Common myeloid progenitor, CD34-positive (primary cell): ENCODE results near the gene CEACAM1. TPM values are rescaled to one million over a fixed set of nuclear protein-coding genes. Genes with fewer than 3 reads are reported as not detected.

ENCODE experiments used
- CTCF ChIA-PET: fragments of 350-600 bp; sonication (Branson Sonifier 250); formaldehyde crosslinking; loops from one replicate; lab custom pipeline; 2021; ENCODE audit warnings: antibody characterized with exemption; lab: Charles Lee
- POLR2A ChIA-PET: fragments of 350-600 bp; sonication (Branson Sonifier 250); formaldehyde crosslinking; loops from one replicate; lab custom pipeline; 2021; ENCODE audit warnings: antibody characterized with exemption; lab: Charles Lee
- DNase-seq, 3 donors: peaks; one replicate each; pipeline versions ENCODE4 v3.0.0 to v3.0.0-alpha.2; 2013
- H3K27ac ChIP-seq, 2 experiments: 1 replicate in 1 of 2; 2 replicates in 1 of 2; pipeline ENCODE4 v1.7.0; 2013; ENCODE audit warnings: inconsistent platforms in 2 of 2, low read length in 2 of 2, mild to moderate bottlenecking in 2 of 2, low read depth in 1 of 2, moderate library complexity in 1 of 2; ENCODE audit not compliant: severe bottlenecking in 2 of 2, insufficient read depth in 1 of 2, poor library complexity in 1 of 2
- H3K27me3 ChIP-seq, 5 experiments: replicated peaks in 2 of 5; 1 replicate in 3 of 5; 2 replicates in 2 of 5; pipeline versions ENCODE4 v1.6.1 to v1.7.0; 2013; ENCODE audit warnings: low read length in 4 of 5, mild to moderate bottlenecking in 2 of 5, moderate library complexity in 2 of 5, inconsistent platforms in 1 of 5; ENCODE audit not compliant: insufficient read depth in 5 of 5, control insufficient read depth in 4 of 5
- H3K36me3 ChIP-seq, 4 experiments: 1 replicate in 2 of 4; 2 replicates in 2 of 4; pipeline versions ENCODE4 v1.6.1 to v1.7.0; 2013; ENCODE audit warnings: low read length in 3 of 4, control low read depth in 1 of 4, mild to moderate bottlenecking in 1 of 4; ENCODE audit not compliant: control insufficient read depth in 4 of 4, insufficient read depth in 4 of 4
- H3K4me1 ChIP-seq, 4 experiments: 1 replicate in 3 of 4; 2 replicates in 1 of 4; pipeline versions ENCODE4 v1.6.1 to v1.7.1; 2013; ENCODE audit warnings: low read length in 3 of 4, mild to moderate bottlenecking in 3 of 4, control low read depth in 1 of 4, inconsistent platforms in 1 of 4, moderate library complexity in 1 of 4; ENCODE audit not compliant: control insufficient read depth in 4 of 4, insufficient read depth in 4 of 4; ENCODE audit errors: control extremely low read depth in 1 of 4
- H3K4me3 ChIP-seq, 7 experiments: 1 replicate in 4 of 7; 2 replicates in 3 of 7; pipeline versions ENCODE4 v1.5.1 to v1.7.0; 2013; ENCODE audit warnings: mild to moderate bottlenecking in 7 of 7, low read length in 6 of 7, moderate library complexity in 6 of 7, inconsistent platforms in 2 of 7, low read depth in 2 of 7, control low read depth in 1 of 7; ENCODE audit not compliant: insufficient read depth in 4 of 7, control insufficient read depth in 1 of 7; ENCODE audit errors: extremely low read depth in 1 of 7
- H3K9me3 ChIP-seq, 5 experiments: 1 replicate in 4 of 5; 2 replicates in 1 of 5; pipeline versions ENCODE4 v1.6.1 to v1.7.1; 2013; ENCODE audit warnings: low read length in 4 of 5, mild to moderate bottlenecking in 2 of 5, inconsistent platforms in 1 of 5, low read depth in 1 of 5, moderate library complexity in 1 of 5; ENCODE audit not compliant: control insufficient read depth in 4 of 5, insufficient read depth in 2 of 5; ENCODE audit errors: control extremely low read depth in 1 of 5
- WGBS: methylation state at CpG from one replicate; pipeline ENCODE4 v1.1.5; 2013; ENCODE audit not compliant: insufficient coverage; 5-methylcytosine and 5-hydroxymethylcytosine counted together
- polyA plus RNA-seq: library from polyadenylated mRNA; unstranded; fragments of 120-200 nt; gene quantifications from one replicate; pipeline ENCODE4 v1.2.1, GENCODE V29; 2013

Gene CEACAM1
- 2.6 TPM for polyA plus RNA-seq

GRCh38 chr19:42528354-42529247 is at the start of gene CEACAM1:
CEACAM1 (minus strand) TSS chr19:42528481; CDS start chr19:42528374, 107 bp downstream.
- no peak within 1 kb of the TSS for H3K27ac ChIP-seq
- no peaks in the 10 kb centered on the region for H3K36me3 ChIP-seq
- ChIA-PET CTCF (interaction anchor here (0.5 to 7.2 kb wide), 16 partner anchors 11 to 90 kb away, joined by 3 to 81 read pairs (median 4); no protein-coding TSS in a partner anchor), POLR2A (interaction anchor here (1.6 kb wide), 1 partner anchor 78 kb away, joined by 6 read pairs; no protein-coding TSS in a partner anchor)
- H3K9me3 ChIP-seq, result no peaks in the 10 kb centered on the region
- peaks cover 9 to 33% (median 23%) of the 10 kb centered on the region in 4 experiments for H3K4me1 ChIP-seq
- DNase-seq, result peak; percentile 19 to 51 (median 44)
- H3K27me3 ChIP-seq, result no peaks in the 10 kb centered on the region
- H3K4me3 ChIP-seq, result peak within 1 kb of the TSS in 6 of 7 experiments; percentile 5 to 67 (median 42)
- 38% methylated on average over 5 of the region's 7 CpGs for WGBS

DNA sequence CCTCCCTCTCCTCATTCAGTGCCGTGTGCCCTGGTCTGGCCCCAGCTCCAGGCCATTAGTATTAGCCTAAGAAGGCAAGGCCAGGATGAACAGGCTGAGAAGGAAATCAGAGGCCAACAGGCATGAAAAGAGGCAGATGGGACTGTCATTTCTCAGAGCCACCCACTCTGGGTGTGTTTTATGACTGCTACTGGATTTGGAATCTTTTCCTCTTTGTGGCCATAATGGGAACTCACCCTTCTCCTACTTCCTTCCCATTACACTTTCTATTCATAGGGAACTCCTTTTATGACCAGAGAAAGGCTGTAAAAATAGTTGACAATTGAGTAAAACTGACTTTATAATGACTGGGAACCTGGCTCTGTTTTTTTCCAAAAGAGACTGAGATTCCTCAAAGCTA is 48.7 kb upstream of the CEACAM1 start:
- Histone ChIP-seq H3K4me3 (no peak overlapping the region), H3K9me3 (no peaks in the 10 kb centered on the region), H3K36me3 (no peaks in the 10 kb centered on the region), H3K4me1 (no peaks in the 10 kb centered on the region), H3K27ac (no peak overlapping the region), H3K27me3 (no peaks in the 10 kb centered on the region)
- DNase-seq, result no peak
- POLR2A ChIA-PET, result no interaction called here
- WGBS, result no CpG with 5 or more reads among the region's 1 CpG
- CTCF ChIA-PET, result no interaction called here

GRCh38 chr19:42576241-42576640 is 48.0 kb upstream of the CEACAM1 start:
- 64% methylated on average over 1 of the region's 2 CpGs for WGBS
- H3K27ac ChIP-seq, result no peak overlapping the region
- no peaks in the 10 kb centered on the region for H3K27me3 ChIP-seq
- ChIA-PET CTCF (no interaction called here), POLR2A (no interaction called here)
- DNase-seq, result no peak
- H3K4me3 ChIP-seq, result no peak overlapping the region
- no peaks in the 10 kb centered on the region for H3K36me3 ChIP-seq
- no peaks in the 10 kb centered on the region for H3K9me3 ChIP-seq
- H3K4me1 ChIP-seq, result no peaks in the 10 kb centered on the region

- CTCF ChIA-PET, result interaction anchor here (1.1 kb wide), 1 partner anchor 43 kb away, joined by 4 read pairs; no protein-coding TSS in a partner anchor
- POLR2A ChIA-PET, result no interaction called here
- Histone ChIP-seq H3K36me3 (no peaks in the 10 kb centered on the region), H3K4me3 (no peak overlapping the region), H3K4me1 (peaks cover 0 to 4% (median 0%) of the 10 kb centered on the region in 4 experiments), H3K27ac (no peak overlapping the region), H3K9me3 (no peaks in the 10 kb centered on the region), H3K27me3 (no peaks in the 10 kb centered on the region)
- no peak for DNase-seq
- WGBS, result no CpG with 5 or more reads among the region's 1 CpG
Observed at GRCh38 chr19:42573642-42574041, 45.4 kb upstream of the CEACAM1 start.

GRCh38 chr19:42571116-42571515 is 42.8 kb upstream of the CEACAM1 start:
- H3K27me3 ChIP-seq, result no peaks in the 10 kb centered on the region
- ChIA-PET POLR2A (no interaction called here), CTCF (interaction anchor here (0.7 to 3.8 kb wide), 2 partner anchors 26 to 1349 kb away, joined by 3 to 15 read pairs; no protein-coding TSS in a partner anchor)
- H3K4me3 ChIP-seq, result no peak overlapping the region
- WGBS, result 100% methylated on average over 1 of the region's 2 CpGs
- DNase-seq, result no peak
- H3K4me1 ChIP-seq, result peaks cover 6 to 19% (median 10%) of the 10 kb centered on the region in 4 experiments
- no peak overlapping the region for H3K27ac ChIP-seq
- H3K9me3 ChIP-seq, result no peaks in the 10 kb centered on the region
- H3K36me3 ChIP-seq, result no peaks in the 10 kb centered on the region

- WGBS, result no CpG with 5 or more reads among the region's 2 CpGs
- no peaks in the 10 kb centered on the region for H3K9me3 ChIP-seq
- H3K27me3 ChIP-seq, result no peaks in the 10 kb centered on the region
- ChIA-PET POLR2A (no interaction called here), CTCF (interaction anchor here (3.8 kb wide), 1 partner anchor 27 kb away, joined by 15 read pairs; no protein-coding TSS in a partner anchor)
- H3K36me3 ChIP-seq, result no peaks in the 10 kb centered on the region
- peak in 1 of 3 donors; percentile 8 for DNase-seq
- H3K4me3 ChIP-seq, result no peak overlapping the region
- H3K27ac ChIP-seq, result no peak overlapping the region
- H3K4me1 ChIP-seq, result peaks cover 6 to 29% (median 13%) of the 10 kb centered on the region in 4 experiments
Observed at GRCh38 chr19:42569193-42569592, 40.9 kb upstream of the CEACAM1 start.

GRCh38 chr19:42568006-42568405 is 39.7 kb upstream of the CEACAM1 start:
- POLR2A ChIA-PET, result no interaction called here
- Histone ChIP-seq H3K9me3 (no peaks in the 10 kb centered on the region), H3K27ac (no peak overlapping the region), H3K27me3 (peaks cover 0 to 1% (median 0%) of the 10 kb centered on the region in 5 experiments), H3K36me3 (no peaks in the 10 kb centered on the region), H3K4me1 (peaks cover 6 to 29% (median 13%) of the 10 kb centered on the region in 4 experiments), H3K4me3 (no peak overlapping the region)
- CTCF ChIA-PET, result interaction anchor here (2.1 to 3.2 kb wide), 2 partner anchors 13 to 29 kb away, joined by 9 to 27 read pairs; no protein-coding TSS in a partner anchor
- 0% methylated on average over 1 of the region's 4 CpGs for WGBS
- peak; percentile 37 to 88 (median 85) for DNase-seq
